ENCODE data around the gene ACAD9.
"Not testable (repeated sequence)": the region's sequence is repeated elsewhere in the genome, so short reads cannot be mapped to it uniquely, and the experiment has no call there.

The ACAD9 gene

GRCh38 chr3:128861491-128861890, 17.9 kb upstream of the ACAD9 start:
- DNase-seq (ENCODE audit: low read depth), result no peak

GRCh38 chr3:128863560-128863959, 15.9 kb upstream of the ACAD9 start:
- no peak for DNase-seq (ENCODE audit: low read depth)

- no peak for DNase-seq (ENCODE audit: low read depth)
These were observed 15.0 kb upstream of the ACAD9 start for GRCh38 chr3:128864351-128864811.

- not testable (repeated sequence) for DNase-seq (ENCODE audit: low read depth)
These were observed 14.3 kb upstream of the ACAD9 start for GRCh38 chr3:128864849-128865804.

GRCh38 chr3:128867200-128868125, 12.0 kb upstream of the ACAD9 start:
- no peak for DNase-seq (ENCODE audit: low read depth)

GRCh38 chr3:128870347-128870746, 9.1 kb upstream of the ACAD9 start:
- no peak for DNase-seq (ENCODE audit: low read depth)

GRCh38 chr3:128872282-128872681, 7.1 kb upstream of the ACAD9 start:
- DNase-seq (ENCODE audit: low read depth), result no peak

GRCh38 chr3:128872744-128873143, 6.7 kb upstream of the ACAD9 start:
- DNase-seq (ENCODE audit: low read depth), result no peak

GRCh38 chr3:128873244-128874022, 6.0 kb upstream of the ACAD9 start:
- no peak for DNase-seq (ENCODE audit: low read depth)

- DNase-seq (ENCODE audit: low read depth), result no peak
These were observed 4.8 kb upstream of the ACAD9 start for GRCh38 chr3:128874481-128875180.

- no peak for DNase-seq (ENCODE audit: low read depth)
These were observed 3.8 kb upstream of the ACAD9 start for GRCh38 chr3:128875556-128876120.

GRCh38 chr3:128878011-128878457, 1.4 kb upstream of the ACAD9 start:
- no peak for DNase-seq (ENCODE audit: low read depth)

- peak; percentile 32 for DNase-seq (ENCODE audit: low read depth)
These were observed 780 bp upstream of the ACAD9 start for GRCh38 chr3:128878556-128879124.

- DNase-seq (ENCODE audit: low read depth), result no peak
These were observed 571 bp downstream of the ACAD9 start for GRCh38 chr3:128879991-128880390.

GRCh38 chr3:128880455-128880854, 1.0 kb downstream of the ACAD9 start:
- DNase-seq (ENCODE audit: low read depth), result not testable (repeated sequence)

GRCh38 chr3:128881576-128881975, 2.2 kb downstream of the ACAD9 start:
- DNase-seq (ENCODE audit: low read depth), result no peak

GRCh38 chr3:128882719-128883118, 3.3 kb downstream of the ACAD9 start:
- no peak for DNase-seq (ENCODE audit: low read depth)

- DNase-seq (ENCODE audit: low read depth), result no peak
These were observed 5.6 kb downstream of the ACAD9 start for GRCh38 chr3:128884992-128885391.

- DNase-seq (ENCODE audit: low read depth), result no peak
These were observed 9.9 kb downstream of the ACAD9 start for GRCh38 chr3:128889139-128889894.
